Measurements from ENCODE around the gene MYRFL. TPM values are rescaled to one million over a fixed set of nuclear protein-coding genes. Genes with fewer than 3 reads are reported as not detected.
"Not testable (repeated sequence)": the region's sequence is repeated elsewhere in the genome, so short reads cannot be mapped to it uniquely, and the experiment has no call there.

Gene MYRFL
- not detected for total RNA-seq

DNA sequence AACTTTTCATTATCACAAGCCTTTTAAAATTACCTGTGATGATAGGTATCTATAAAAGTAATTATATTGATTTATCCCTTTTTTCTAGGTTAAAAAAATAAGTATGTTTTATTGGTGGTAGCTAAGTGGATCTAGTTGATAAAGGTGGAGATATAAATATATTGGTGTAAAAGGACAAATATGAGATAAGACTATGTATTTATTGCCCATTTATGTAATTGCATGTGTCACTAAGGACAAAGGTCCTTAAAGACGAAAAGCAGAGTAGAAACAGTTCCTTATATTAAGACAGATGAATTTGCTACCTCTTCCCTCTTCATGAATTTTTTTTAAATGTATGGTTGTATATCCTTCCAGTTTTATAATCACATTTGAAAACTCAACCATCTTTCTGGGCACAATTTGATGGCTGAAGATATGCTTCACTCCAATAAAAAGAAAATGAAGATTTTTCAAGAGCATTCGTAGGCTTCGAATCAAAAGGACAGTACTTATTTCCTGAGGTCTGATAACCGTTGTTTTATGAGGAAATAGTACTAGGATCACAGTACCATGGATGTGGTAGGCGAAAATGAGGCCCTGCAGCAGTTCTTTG, at the start of gene MYRFL:
Gene MYRFL, plus strand, starts transcription at position 262 of the 595 bp plus-strand sequence. Its CDS starts 291 bp downstream, at position 553.
- no peak within 1 kb of the TSS for H3K4me3 Mint-ChIP-seq
- DNase-seq (no peak), ATAC-seq (no peak)
- no peaks in the 10 kb centered on the region for H3K4me1 Mint-ChIP-seq (ENCODE audit: low read depth)
- H3K9me3 Mint-ChIP-seq = no peaks in the 10 kb centered on the region
- peaks cover 11% of the 10 kb centered on the region for H3K27me3 Mint-ChIP-seq (ENCODE audit: low read depth)
- H3K36me3 Mint-ChIP-seq (ENCODE audit: insufficient read depth) = no peaks in the 10 kb centered on the region

DNA sequence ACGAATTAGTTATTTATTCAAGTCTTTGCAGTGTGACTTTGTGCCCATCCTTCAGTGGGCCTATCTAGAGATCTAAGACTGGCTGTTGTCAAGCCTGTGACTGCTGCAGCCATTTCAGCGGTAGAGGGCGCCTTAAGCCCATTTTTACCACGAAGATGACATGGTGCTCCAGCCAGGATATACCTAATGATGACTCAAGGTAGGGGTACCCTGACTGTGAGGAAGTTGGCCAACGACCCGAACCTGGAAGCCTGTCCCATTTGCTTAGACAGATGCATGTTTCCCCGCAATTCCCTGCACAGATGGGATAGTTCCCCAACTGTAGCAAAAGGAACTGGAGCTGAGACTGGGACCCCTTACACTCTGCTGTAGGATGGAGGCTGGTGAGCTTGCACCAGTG, 45.1 kb upstream of the MYRFL start:
- Mint-ChIP-seq H3K27me3 (ENCODE audit: low read depth) (no peaks in the 10 kb centered on the region), H3K9me3 (peaks cover 16% of the 10 kb centered on the region), H3K4me1 (ENCODE audit: low read depth) (peaks cover 2% of the 10 kb centered on the region), H3K36me3 (ENCODE audit: insufficient read depth) (peaks cover 42% of the 10 kb centered on the region), H3K4me3 (no peak overlapping the region)
- DNase-seq (no peak), ATAC-seq (no peak)

DNA sequence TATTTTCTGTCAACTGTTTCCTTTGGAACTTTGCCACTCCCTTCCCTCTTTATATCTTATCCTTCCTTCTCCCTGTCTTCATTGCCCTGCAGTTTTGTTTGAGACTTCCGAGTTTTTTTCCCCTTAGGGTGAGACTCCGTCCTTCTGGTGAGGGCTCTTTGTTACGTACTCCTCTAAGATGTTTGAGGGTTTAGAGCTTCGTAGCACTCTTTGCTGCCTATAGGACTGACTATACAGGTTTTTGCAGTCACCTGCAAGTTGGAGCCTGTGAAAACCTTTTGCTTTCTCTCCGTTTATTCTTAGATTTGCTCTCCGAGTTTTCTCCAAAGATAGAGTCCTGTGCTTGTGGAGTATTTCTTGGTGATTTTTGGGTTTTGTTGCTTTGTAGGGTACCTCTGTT, 41.7 kb upstream of the MYRFL start:
- DNase-seq = no peak
- ATAC-seq = no peak
- H3K4me1 Mint-ChIP-seq (ENCODE audit: low read depth) = peaks cover 2% of the 10 kb centered on the region
- H3K9me3 Mint-ChIP-seq = peaks cover 16% of the 10 kb centered on the region
- H3K4me3 Mint-ChIP-seq = no peak overlapping the region
- H3K27me3 Mint-ChIP-seq (ENCODE audit: low read depth) = no peaks in the 10 kb centered on the region
- H3K36me3 Mint-ChIP-seq (ENCODE audit: insufficient read depth) = peaks cover 68% of the 10 kb centered on the region

DNA sequence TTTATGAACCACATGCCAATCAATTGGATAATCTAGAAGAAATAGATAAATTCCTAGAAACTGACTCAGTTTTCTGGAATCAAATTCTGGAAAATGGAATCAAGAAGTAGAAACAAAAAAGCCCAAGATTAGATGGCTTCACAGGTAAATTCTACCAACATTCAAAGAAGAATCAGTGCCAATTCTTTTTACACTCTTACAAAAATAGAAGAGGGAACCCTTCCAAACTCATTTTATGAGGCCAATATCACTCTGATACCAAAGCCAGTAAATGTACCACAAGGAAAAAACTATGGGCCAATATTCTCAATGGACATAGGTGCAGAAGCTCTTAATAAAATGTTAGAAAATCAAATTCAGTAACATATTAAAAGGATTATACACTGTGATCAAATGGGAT, 35.7 kb upstream of the MYRFL start:
- no peaks in the 10 kb centered on the region for H3K4me1 Mint-ChIP-seq (ENCODE audit: low read depth)
- H3K9me3 Mint-ChIP-seq = peaks cover 34% of the 10 kb centered on the region
- H3K36me3 Mint-ChIP-seq (ENCODE audit: insufficient read depth) = peaks cover 69% of the 10 kb centered on the region
- DNase-seq (no peak), ATAC-seq (no peak)
- H3K4me3 Mint-ChIP-seq = no peak overlapping the region
- H3K27me3 Mint-ChIP-seq (ENCODE audit: low read depth) = no peaks in the 10 kb centered on the region

DNA sequence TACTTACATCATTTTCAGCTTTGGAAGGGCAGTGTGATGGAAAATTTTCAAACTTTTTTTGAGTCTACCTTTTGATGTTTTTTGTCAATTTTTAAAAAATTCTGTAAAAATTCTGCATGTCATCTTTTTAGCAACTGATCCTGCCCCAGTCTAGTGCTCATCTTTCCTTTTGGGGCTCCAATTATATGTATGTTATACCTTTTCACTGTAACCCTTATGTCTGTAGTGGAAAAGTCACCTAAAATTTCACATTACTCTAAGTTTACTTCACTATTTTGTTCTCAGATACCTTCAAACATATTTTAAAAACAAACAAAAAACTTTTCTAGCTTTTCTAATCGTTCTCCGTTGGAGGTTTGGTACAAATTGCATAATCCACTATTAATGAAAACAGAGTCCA, 32.5 kb upstream of the MYRFL start:
- no peaks in the 10 kb centered on the region for H3K27me3 Mint-ChIP-seq (ENCODE audit: low read depth)
- ATAC-seq (no peak), DNase-seq (no peak)
- H3K36me3 Mint-ChIP-seq (ENCODE audit: insufficient read depth) = peaks cover 67% of the 10 kb centered on the region
- H3K9me3 Mint-ChIP-seq = peaks cover 42% of the 10 kb centered on the region
- H3K4me1 Mint-ChIP-seq (ENCODE audit: low read depth) = no peaks in the 10 kb centered on the region
- H3K4me3 Mint-ChIP-seq = no peak overlapping the region

DNA sequence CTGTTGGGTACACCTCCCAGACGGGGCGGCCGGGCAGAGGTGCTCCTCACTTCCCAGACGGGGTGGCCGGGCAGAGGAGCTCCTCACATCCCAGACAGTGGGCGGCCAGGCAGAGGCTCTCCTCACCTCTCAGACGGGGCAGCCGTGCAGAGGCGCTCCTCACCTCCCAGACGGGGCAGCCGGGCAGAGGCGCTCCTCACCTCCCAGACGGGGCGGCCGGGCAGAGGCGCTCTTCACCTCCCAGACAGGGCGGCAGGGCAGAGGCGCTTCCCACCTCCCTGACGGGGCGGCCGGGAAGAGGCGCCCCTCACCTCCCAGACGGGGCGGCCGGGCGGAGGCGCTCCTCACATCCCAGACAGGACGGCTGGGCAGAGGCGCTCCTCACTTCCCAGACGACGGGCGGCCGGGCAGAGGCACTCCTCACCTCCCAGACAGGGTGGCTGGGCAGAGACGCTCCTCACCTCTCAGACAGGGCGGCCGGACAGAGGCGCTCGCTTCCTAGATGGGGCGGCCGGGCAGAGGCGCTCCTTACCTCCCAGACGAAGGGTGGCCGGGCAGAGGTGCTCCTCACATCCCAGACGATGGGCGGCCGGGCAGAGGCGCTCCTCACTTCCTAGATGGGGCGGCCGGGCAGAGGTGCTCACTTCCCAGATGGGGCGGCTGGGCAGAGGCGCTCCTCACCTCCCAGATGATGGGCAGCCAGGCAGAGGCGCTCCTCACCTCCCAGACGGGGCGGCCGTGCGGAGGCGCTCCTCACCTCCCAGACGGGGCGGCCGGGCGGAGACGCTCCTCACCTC, 17.7 kb upstream of the MYRFL start:
- H3K4me1 Mint-ChIP-seq (ENCODE audit: low read depth); DNase-seq; H3K4me3 Mint-ChIP-seq; H3K27me3 Mint-ChIP-seq (ENCODE audit: low read depth); ATAC-seq: not testable (repeated sequence)
- Mint-ChIP-seq H3K9me3 (peaks cover 20% of the 10 kb centered on the region), H3K36me3 (ENCODE audit: insufficient read depth) (peaks cover 45% of the 10 kb centered on the region)

DNA sequence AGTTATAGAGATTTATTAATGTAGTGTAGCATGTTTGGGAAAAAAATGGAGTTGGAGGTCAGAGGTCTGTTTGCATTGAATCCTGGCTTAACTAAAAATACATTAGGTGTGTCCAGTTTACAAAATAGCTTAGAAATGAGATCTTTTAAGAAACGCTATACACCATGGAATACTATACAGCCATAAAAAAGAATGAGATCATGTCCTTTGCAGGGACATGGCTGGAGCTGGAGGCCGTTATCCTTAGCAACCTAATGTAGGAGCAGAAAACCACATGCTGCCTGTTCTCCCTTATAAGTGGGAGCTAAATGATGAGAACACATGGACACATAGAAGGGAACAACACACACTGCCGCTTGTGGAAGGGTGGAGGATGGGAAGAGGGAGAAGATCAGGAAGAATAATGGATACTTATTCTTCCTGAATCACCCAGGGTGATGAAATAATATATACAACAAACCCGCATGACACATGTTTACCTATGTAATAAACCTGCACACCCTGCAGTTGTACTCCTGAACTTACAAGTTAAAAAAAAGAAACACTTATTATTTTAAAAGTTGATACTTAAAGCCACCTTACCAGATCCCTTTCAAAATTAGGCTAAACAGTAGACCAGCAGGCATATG, 14.0 kb upstream of the MYRFL start:
- Mint-ChIP-seq H3K9me3 (peaks cover 12% of the 10 kb centered on the region), H3K4me3 (no peak overlapping the region), H3K4me1 (ENCODE audit: low read depth) (no peaks in the 10 kb centered on the region), H3K36me3 (ENCODE audit: insufficient read depth) (peaks cover 58% of the 10 kb centered on the region), H3K27me3 (ENCODE audit: low read depth) (no peaks in the 10 kb centered on the region)
- no peak for DNase-seq
- ATAC-seq = no peak

DNA sequence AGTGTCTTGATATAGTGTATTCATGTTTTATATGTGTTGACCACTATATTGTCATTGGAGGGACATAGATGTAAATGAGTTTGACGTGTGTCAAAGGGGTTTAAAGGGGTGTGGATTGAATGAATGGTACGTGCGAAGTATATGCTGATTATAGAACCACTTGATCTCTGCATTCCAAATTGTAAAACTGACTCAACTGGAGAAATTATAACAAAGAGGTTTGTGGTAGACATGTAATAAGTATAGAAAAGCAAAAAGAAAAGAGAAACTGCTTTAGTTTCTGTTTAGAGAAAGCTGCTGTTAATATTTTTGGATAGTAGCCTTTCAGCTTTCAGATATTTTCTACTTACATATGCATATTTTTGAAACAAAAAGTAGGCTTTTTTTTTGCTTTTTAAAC, 8.9 kb upstream of the MYRFL start:
- Mint-ChIP-seq H3K4me3 (no peak overlapping the region), H3K36me3 (ENCODE audit: insufficient read depth) (peaks cover 38% of the 10 kb centered on the region), H3K4me1 (ENCODE audit: low read depth) (no peaks in the 10 kb centered on the region), H3K9me3 (no peaks in the 10 kb centered on the region), H3K27me3 (ENCODE audit: low read depth) (no peaks in the 10 kb centered on the region)
- DNase-seq (no peak), ATAC-seq (no peak)

DNA sequence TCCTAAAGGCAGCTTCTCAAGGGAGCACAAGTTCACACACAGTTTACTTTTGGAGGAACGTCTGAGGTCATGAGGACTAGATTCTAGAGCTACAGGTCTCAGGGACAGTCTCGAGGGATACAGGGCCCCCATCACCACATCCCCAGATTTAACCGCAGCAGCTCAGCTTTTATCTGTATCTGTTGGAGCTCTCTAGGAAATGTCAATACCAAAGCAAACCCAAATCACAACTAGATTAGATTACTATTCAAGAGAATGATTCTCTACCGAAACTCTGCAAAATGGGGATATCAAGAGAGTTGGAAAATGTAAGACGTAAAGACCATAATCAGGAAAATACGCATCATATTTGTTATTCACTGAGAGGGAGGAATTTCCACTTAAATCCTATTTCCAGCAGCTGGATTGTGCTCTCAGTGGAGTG, 4.0 kb upstream of the MYRFL start:
- ATAC-seq (no peak), DNase-seq (no peak)
- no peaks in the 10 kb centered on the region for H3K9me3 Mint-ChIP-seq
- no peak overlapping the region for H3K4me3 Mint-ChIP-seq
- no peaks in the 10 kb centered on the region for H3K4me1 Mint-ChIP-seq (ENCODE audit: low read depth)
- H3K27me3 Mint-ChIP-seq (ENCODE audit: low read depth) = peaks cover 9% of the 10 kb centered on the region
- peaks cover 6% of the 10 kb centered on the region for H3K36me3 Mint-ChIP-seq (ENCODE audit: insufficient read depth)

DNA sequence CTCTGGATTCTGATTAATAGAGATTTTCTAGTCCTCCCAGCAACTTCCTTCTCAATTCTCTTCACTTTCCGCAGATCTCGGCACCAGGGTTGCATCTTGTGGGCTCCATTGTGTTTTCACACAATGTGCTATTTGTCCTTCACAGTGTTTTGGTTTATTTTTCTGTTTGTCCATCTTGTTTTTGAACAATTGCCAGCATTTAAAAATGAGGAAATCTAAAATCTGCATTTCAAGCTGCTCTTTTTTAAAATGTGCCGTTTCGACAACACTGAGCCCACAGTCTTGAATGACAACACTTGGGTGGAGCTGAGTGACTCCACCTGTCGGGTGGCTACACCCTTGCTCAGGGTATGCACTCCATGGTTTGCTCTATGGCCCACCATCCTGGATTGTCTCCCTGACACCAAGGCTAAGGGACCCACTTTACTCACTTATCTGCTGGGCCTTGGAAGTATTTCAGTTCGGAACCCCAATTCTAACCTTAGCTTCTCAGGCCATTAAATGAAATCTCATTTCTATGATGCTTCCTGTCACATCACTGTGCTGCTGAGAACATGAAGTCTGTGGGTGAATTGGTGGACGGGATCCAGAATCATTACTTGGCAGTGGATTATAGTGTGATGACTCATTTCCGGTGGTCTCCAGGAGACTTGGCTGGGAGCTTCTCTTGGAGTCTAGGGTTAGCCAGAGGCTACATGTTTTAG, 3.4 kb upstream of the MYRFL start:
- H3K36me3 Mint-ChIP-seq (ENCODE audit: insufficient read depth) = peaks cover 2% of the 10 kb centered on the region
- no peak for ATAC-seq
- no peaks in the 10 kb centered on the region for H3K4me1 Mint-ChIP-seq (ENCODE audit: low read depth)
- H3K9me3 Mint-ChIP-seq = no peaks in the 10 kb centered on the region
- no peak overlapping the region for H3K4me3 Mint-ChIP-seq
- DNase-seq = no peak
- H3K27me3 Mint-ChIP-seq (ENCODE audit: low read depth) = peaks cover 9% of the 10 kb centered on the region

DNA sequence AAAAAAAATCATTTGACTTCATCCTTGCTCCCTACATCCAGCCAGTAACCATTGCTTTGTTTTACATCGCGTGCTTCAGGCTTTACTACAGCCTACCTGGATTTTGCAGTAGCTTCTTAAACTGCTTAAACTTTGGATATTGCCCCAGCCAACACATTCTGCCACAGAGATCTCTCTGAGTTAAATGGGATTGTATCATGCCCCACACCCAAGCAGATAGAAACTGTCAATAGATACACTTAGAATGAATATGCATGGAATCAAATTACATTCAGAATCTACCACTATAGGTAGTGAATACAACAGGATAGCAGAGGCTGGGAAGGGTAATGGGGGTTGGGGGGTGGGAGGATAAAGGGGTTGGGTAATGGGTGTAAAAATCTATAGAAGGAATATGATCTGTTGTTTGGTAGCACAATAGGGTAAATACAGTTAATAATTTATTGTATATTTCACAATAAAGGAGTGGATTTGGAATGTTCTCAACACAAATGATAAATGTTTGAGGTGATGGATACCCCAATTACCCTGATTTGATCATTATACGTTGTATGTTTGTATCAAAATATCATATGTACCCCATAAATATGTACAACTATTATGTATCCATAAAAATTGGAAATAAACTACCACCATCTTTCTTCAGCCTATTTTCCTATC, 2.7 kb upstream of the MYRFL start:
- Mint-ChIP-seq H3K36me3 (ENCODE audit: insufficient read depth) (no peaks in the 10 kb centered on the region), H3K27me3 (ENCODE audit: low read depth) (peaks cover 9% of the 10 kb centered on the region), H3K9me3 (no peaks in the 10 kb centered on the region), H3K4me3 (no peak overlapping the region), H3K4me1 (ENCODE audit: low read depth) (no peaks in the 10 kb centered on the region)
- ATAC-seq (no peak), DNase-seq (no peak)

DNA sequence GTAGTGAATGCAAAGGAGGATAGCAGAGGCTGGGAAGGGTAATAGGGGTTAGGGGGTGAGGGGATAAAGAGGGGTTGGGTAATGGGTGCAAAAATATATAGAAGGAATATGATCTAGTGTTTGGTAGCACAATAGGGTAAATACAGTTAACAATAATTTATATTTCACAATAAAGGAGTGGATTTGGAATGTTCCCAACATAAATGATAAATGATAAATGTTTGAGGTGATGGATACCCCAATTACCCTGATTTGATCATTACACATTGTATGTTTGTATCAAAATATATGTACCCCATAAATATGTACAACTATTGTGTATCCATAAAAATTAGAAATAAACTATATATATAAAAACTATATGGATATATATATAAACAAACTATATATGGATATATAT, 999 bp upstream of the MYRFL start:
- ATAC-seq (no peak), DNase-seq (no peak)
- Mint-ChIP-seq H3K9me3 (no peaks in the 10 kb centered on the region), H3K4me3 (no peak overlapping the region), H3K36me3 (ENCODE audit: insufficient read depth) (no peaks in the 10 kb centered on the region), H3K4me1 (ENCODE audit: low read depth) (no peaks in the 10 kb centered on the region), H3K27me3 (ENCODE audit: low read depth) (peaks cover 9% of the 10 kb centered on the region)

DNA sequence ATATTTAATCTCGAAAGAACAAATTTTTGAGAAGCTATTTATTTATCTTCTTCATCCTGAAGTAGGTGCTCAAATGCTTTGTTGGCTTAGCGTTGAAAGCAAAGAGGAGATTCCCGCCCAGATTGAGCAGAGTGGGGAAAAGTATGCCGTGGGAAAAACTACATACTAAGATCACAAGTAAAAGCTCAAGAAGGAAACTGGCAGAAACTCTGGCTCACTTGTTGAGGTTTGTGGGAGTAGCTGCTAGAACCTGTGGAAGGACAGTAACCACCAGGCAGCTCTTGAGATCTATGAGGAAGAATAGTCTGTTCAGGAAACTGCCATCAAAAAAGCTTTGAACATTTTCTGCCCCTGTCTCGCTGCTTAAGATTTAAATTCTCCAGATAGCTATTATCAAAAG, 3.9 kb downstream of the MYRFL start:
- Mint-ChIP-seq H3K4me1 (ENCODE audit: low read depth) (no peaks in the 10 kb centered on the region), H3K36me3 (ENCODE audit: insufficient read depth) (no peaks in the 10 kb centered on the region), H3K9me3 (no peaks in the 10 kb centered on the region), H3K27me3 (ENCODE audit: low read depth) (peaks cover 20% of the 10 kb centered on the region), H3K4me3 (no peak overlapping the region)
- DNase-seq = no peak
- ATAC-seq = no peak

DNA sequence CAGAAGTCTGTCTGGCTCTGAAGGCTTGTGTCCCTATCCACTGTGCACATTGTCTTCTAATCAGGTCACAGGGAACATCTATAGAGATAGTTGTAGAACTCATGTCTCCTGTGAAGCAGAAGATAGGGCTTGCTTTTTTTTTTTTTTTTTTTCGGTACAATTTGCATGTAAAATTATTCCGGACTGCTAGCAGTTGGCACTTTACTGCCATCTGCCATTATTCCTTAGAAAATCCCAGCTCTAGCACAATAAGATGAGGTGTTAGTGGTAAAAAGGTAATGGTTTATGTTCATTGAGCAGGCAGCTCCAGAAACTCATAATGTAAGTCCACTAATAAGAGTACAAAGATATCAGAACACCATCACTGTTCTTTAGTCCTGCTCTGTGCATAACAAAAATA, 8.7 kb downstream of the MYRFL start:
- Mint-ChIP-seq H3K9me3 (no peaks in the 10 kb centered on the region), H3K27me3 (ENCODE audit: low read depth) (peaks cover 11% of the 10 kb centered on the region), H3K4me3 (no peak overlapping the region), H3K4me1 (ENCODE audit: low read depth) (no peaks in the 10 kb centered on the region), H3K36me3 (ENCODE audit: insufficient read depth) (no peaks in the 10 kb centered on the region)
- ATAC-seq (no peak), DNase-seq (no peak)

Data from activated T-cell treated with anti-CD3 and anti-CD28 coated beads, Interleukin-2, amount 50 U/mL, for 4 hours (primary cell).